Measurements from ENCODE around the gene CPSF3.
A peak's percentile ranks its signal among the peaks of the same experiment; 100 is the strongest.

CPSF3 gene

DNA sequence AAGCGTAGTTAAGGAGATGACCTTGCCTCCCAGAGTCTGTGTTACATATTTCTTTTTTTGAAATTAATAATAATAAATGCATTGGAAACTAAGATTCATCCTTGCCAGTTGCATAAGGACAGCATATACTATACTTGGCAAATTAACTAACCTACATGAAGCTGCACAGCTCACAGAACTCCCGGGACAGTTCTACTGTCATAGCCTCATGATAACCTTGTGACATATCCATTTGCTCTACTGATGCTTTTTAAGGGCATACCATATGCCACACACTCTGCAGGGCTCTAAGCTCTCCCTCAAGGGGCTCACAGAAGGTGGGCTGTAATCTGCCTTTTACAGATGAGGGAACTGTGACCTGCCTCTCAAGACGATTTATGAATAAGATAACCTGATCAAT, 3.9 kb upstream of the CPSF3 start:
- Histone ChIP-seq H3K36me3 (ENCODE audit: control insufficient read depth in 1 of 2, insufficient read depth in 2 of 2, low read length in 2 of 2) (peaks cover 0 to 8% of the 10 kb centered on the region in 2 donors), H3K9me3 (ENCODE audit: control insufficient read depth in 1 of 2, low read length in 2 of 2) (no peaks in the 10 kb centered on the region), H3K4me1 (ENCODE audit: control insufficient read depth in 1 of 2, insufficient read depth in 2 of 2, low read length in 2 of 2) (peaks cover 13 to 18% of the 10 kb centered on the region in 2 donors), H3K27ac (ENCODE audit: low read depth, low read length) (no peak overlapping the region), H3K9ac (ENCODE audit: low read depth in 1 of 2, low read length in 2 of 2) (no peak overlapping the region), H3K27me3 (ENCODE audit: control insufficient read depth in 1 of 2, insufficient read depth in 2 of 2, low read length in 2 of 2) (no peaks in the 10 kb centered on the region), H3K4me3 (ENCODE audit: low read depth in 1 of 2, low read length in 2 of 2) (no peak overlapping the region)

DNA sequence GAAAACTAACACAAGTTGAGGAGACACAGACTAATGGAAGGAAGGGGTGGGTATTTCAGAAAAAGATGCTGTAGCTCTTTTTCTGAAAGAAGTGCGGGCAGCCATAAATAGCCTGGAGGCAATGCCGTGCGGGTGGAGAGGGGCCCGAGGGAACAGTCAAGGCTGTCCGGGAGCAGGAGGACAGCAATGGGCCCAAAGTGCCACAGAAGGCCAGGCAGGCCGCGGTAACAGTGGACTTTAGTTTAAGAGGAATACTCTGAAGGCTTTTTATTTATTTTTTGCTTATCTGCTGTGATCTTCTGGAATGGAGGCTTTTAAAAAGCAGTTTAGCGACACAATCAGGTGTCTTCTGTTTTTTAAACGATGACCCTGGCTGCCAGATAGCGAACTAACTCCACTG, 3.0 kb upstream of the CPSF3 start:
- H3K9me3 ChIP-seq (ENCODE audit: control insufficient read depth in 1 of 2, low read length in 2 of 2), result no peaks in the 10 kb centered on the region
- peaks cover 0 to 8% of the 10 kb centered on the region in 2 donors for H3K36me3 ChIP-seq (ENCODE audit: control insufficient read depth in 1 of 2, insufficient read depth in 2 of 2, low read length in 2 of 2)
- no peak overlapping the region for H3K4me3 ChIP-seq (ENCODE audit: low read depth in 1 of 2, low read length in 2 of 2)
- no peaks in the 10 kb centered on the region for H3K27me3 ChIP-seq (ENCODE audit: control insufficient read depth in 1 of 2, insufficient read depth in 2 of 2, low read length in 2 of 2)
- peaks cover 19 to 24% of the 10 kb centered on the region in 2 donors for H3K4me1 ChIP-seq (ENCODE audit: control insufficient read depth in 1 of 2, insufficient read depth in 2 of 2, low read length in 2 of 2)
- no peak overlapping the region for H3K27ac ChIP-seq (ENCODE audit: low read depth, low read length)
- H3K9ac ChIP-seq (ENCODE audit: low read depth in 1 of 2, low read length in 2 of 2), result no peak overlapping the region

DNA sequence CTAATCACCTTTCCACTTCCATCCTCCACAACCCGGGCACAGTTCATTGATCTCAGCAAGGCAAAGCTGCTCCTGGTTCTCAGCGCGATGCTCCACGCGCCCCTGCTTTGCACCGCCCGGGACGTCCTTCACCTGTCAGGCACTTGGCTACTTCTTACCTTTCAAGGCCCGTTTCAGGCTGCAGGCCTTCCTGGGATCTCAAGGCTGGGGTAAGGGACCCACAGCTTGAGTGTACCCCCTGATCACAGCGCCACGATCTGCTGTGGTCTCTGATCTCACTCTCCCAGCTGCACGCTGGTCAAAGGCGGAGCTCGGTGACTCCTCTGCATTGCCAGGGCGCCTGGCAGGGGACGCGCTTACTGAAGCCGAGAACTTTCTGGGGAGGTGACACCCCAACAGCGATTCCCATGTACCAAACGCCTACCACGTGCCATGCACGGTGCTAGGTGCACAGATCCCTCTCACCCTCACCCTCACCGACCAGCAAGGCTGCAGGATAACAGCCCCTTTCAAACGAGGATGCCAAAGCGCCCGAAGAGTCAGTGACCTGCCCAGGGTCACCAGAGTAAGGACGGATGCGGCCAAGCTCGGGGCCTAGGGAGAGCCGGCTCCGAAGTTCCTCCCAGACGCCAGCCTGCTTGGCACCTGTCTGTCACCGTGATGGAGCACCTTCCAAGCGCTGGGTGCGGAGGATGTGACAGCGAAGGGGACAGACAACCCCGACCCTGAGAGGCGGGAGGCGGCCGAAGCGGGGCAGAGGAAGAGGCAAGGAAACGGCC, 944 bp upstream of the CPSF3 start:
- H3K27me3 ChIP-seq (ENCODE audit: control insufficient read depth in 1 of 2, insufficient read depth in 2 of 2, low read length in 2 of 2), result no peaks in the 10 kb centered on the region
- peak overlapping the region; percentile 88 to 97 for H3K9ac ChIP-seq (ENCODE audit: low read depth in 1 of 2, low read length in 2 of 2)
- peak overlapping the region; percentile 98 to 99 for H3K4me3 ChIP-seq (ENCODE audit: low read depth in 1 of 2, low read length in 2 of 2)
- H3K9me3 ChIP-seq (ENCODE audit: control insufficient read depth in 1 of 2, low read length in 2 of 2), result no peaks in the 10 kb centered on the region
- H3K4me1 ChIP-seq (ENCODE audit: control insufficient read depth in 1 of 2, insufficient read depth in 2 of 2, low read length in 2 of 2), result peaks cover 19 to 24% of the 10 kb centered on the region in 2 donors
- H3K27ac ChIP-seq (ENCODE audit: low read depth, low read length), result peak overlapping the region; percentile 90
- H3K36me3 ChIP-seq (ENCODE audit: control insufficient read depth in 1 of 2, insufficient read depth in 2 of 2, low read length in 2 of 2), result peaks cover 0 to 2% of the 10 kb centered on the region in 2 donors

DNA sequence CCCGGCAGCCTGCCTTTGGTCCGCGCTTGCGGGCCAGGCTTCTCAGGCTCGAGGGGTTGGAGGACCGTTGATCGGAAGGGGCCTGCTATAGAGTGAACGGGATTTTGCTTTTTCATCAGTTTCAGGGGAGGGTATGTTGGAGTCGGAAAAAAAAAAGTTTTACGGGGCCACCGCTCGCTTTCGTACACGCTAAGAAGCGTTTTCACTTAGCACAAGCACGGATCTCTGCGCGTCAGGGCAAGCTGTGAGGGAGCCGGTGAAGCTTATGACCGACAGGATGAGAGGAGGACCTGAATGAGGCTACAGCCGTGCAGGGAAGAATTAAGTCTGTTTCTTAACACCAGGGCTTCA, 443 bp downstream of the CPSF3 start:
- Histone ChIP-seq H3K9ac (ENCODE audit: low read depth in 1 of 2, low read length in 2 of 2) (peak overlapping the region; percentile 96 to 97), H3K4me1 (ENCODE audit: control insufficient read depth in 1 of 2, insufficient read depth in 2 of 2, low read length in 2 of 2) (peaks cover 19 to 24% of the 10 kb centered on the region in 2 donors), H3K27ac (ENCODE audit: low read depth, low read length) (peak overlapping the region; percentile 90), H3K27me3 (ENCODE audit: control insufficient read depth in 1 of 2, insufficient read depth in 2 of 2, low read length in 2 of 2) (no peaks in the 10 kb centered on the region), H3K4me3 (ENCODE audit: low read depth in 1 of 2, low read length in 2 of 2) (peak overlapping the region; percentile 98 to 99), H3K9me3 (ENCODE audit: control insufficient read depth in 1 of 2, low read length in 2 of 2) (no peaks in the 10 kb centered on the region), H3K36me3 (ENCODE audit: control insufficient read depth in 1 of 2, insufficient read depth in 2 of 2, low read length in 2 of 2) (peaks cover 0 to under 1% of the 10 kb centered on the region in 2 donors)

DNA sequence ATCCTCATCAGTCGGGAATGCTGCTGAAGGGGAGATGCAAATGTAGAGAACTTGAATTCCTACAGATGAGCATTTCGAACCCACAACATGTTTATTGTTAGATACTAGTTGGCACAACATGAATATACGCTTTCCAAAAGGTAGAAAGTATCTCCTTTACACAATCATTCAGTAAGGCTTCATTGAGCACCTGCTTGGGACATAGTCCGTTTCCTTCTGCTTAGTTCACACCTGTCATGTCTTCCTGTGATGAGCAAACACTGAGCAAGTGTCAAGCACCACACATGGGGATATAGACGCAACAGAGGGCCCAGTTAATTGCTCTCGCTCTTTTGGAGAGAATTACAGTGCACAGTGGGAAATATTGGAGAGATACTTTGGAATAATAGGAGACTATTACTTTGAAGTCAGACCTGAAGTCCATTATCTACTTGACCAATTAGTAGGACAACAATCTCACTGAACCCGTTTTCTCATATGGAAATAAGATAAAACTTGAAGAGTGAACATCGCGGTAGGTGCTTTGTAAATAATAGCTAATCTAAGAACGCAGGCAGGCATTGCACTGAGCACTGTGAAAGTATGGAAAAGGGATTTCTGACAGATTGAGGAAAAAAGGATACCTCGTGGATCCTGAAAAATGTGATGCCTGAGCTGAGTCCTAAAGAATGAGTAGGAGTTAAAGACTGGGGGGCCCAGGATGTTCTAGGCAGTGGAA, 1.2 kb downstream of the CPSF3 start:
- Histone ChIP-seq H3K4me3 (ENCODE audit: low read depth in 1 of 2, low read length in 2 of 2) (peak overlapping the region; percentile 98 to 99), H3K27ac (ENCODE audit: low read depth, low read length) (no peak overlapping the region), H3K9me3 (ENCODE audit: control insufficient read depth in 1 of 2, low read length in 2 of 2) (no peaks in the 10 kb centered on the region), H3K36me3 (ENCODE audit: control insufficient read depth in 1 of 2, insufficient read depth in 2 of 2, low read length in 2 of 2) (peaks cover 0 to 7% of the 10 kb centered on the region in 2 donors), H3K9ac (ENCODE audit: low read depth in 1 of 2, low read length in 2 of 2) (peak overlapping the region; percentile 96 to 97), H3K27me3 (ENCODE audit: control insufficient read depth in 1 of 2, insufficient read depth in 2 of 2, low read length in 2 of 2) (no peaks in the 10 kb centered on the region), H3K4me1 (ENCODE audit: control insufficient read depth in 1 of 2, insufficient read depth in 2 of 2, low read length in 2 of 2) (peaks cover 19 to 24% of the 10 kb centered on the region in 2 donors)

DNA sequence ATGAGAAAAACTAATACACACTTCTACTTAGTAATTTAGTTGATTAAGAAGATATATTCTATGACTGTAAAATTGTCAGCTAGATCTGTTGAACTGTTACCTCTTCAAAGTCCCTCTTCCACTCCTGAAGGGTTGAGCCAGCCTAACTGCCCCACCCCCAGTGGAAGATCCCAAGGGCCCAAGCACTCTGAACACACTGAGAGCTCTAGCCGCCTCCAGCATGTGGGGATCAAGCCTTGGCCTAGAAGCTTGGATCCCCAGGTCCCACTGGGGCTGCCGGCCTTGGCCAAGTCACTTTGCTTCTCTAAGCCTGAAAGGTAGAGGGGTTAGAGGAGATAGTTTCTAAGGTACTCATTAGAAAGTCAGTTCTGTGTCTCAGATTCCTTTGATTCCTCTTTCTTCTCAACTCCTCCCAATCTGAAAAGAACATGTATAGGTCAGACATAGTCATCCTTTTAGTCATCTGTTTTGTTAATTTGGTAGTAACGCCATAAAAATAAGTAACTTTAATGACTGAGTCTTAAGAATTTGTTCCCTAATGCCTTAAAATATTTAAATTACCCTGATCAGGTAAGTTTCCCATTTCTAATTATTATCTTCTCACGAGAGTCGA, 5.6 kb downstream of the CPSF3 start:
- Histone ChIP-seq H3K4me1 (ENCODE audit: control insufficient read depth in 1 of 2, insufficient read depth in 2 of 2, low read length in 2 of 2) (peaks cover 10 to 11% of the 10 kb centered on the region in 2 donors), H3K27ac (ENCODE audit: low read depth, low read length) (no peak overlapping the region), H3K27me3 (ENCODE audit: control insufficient read depth in 1 of 2, insufficient read depth in 2 of 2, low read length in 2 of 2) (no peaks in the 10 kb centered on the region), H3K36me3 (ENCODE audit: control insufficient read depth in 1 of 2, insufficient read depth in 2 of 2, low read length in 2 of 2) (peaks cover 21 to 45% of the 10 kb centered on the region in 2 donors), H3K4me3 (ENCODE audit: low read depth in 1 of 2, low read length in 2 of 2) (no peak overlapping the region), H3K9me3 (ENCODE audit: control insufficient read depth in 1 of 2, low read length in 2 of 2) (no peaks in the 10 kb centered on the region), H3K9ac (ENCODE audit: low read depth in 1 of 2, low read length in 2 of 2) (no peak overlapping the region)

DNA sequence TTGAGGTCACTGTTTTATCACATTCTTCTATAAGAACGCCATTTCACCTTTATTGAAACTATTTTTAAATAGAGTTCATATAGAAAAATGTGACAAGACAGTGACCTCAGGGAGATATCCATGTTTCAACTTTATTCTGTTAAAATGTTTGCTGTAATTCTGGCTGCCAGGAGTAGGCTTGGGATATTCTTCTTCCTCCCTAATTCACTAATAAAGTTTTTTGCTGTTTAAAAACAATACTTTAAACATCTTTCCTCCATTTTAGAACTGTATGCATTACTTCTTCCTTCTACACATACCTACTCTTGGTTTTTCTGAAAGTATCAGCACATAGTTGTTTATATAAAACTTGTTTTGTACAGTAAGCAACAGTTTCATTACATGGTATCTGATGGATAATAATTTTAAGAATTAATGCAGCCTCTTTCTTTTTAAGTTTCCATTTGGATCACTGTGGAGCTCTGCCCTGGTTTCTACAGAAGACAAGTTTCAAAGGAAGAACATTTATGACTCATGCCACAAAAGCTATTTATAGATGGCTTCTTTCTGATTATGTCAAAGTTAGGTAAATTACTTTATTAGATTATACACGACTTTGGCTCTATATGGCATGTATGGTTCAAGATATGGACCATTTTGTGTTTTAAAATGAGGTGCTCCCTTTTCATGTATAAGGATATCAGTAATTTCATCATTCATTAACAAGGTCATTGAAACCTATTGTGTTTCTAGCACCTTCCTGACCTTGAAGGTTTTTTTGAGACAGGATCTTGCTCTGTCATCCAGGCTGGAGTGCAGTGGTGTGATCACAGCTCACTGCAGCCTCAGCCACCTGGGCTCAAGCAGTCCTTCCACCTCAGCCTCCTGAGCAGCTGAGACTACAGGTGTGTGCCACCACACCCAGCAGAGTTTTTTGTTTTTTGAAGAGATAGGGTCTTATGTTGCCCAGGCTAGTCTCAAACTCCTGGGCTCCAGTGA, 7.2 kb downstream of the CPSF3 start:
- Histone ChIP-seq H3K36me3 (ENCODE audit: control insufficient read depth in 1 of 2, insufficient read depth in 2 of 2, low read length in 2 of 2) (peaks cover 21 to 52% of the 10 kb centered on the region in 2 donors), H3K27me3 (ENCODE audit: control insufficient read depth in 1 of 2, insufficient read depth in 2 of 2, low read length in 2 of 2) (no peaks in the 10 kb centered on the region), H3K9ac (ENCODE audit: low read depth in 1 of 2, low read length in 2 of 2) (no peak overlapping the region), H3K9me3 (ENCODE audit: control insufficient read depth in 1 of 2, low read length in 2 of 2) (no peaks in the 10 kb centered on the region), H3K27ac (ENCODE audit: low read depth, low read length) (no peak overlapping the region), H3K4me1 (ENCODE audit: control insufficient read depth in 1 of 2, insufficient read depth in 2 of 2, low read length in 2 of 2) (no peaks in the 10 kb centered on the region), H3K4me3 (ENCODE audit: low read depth in 1 of 2, low read length in 2 of 2) (no peak overlapping the region)

DNA sequence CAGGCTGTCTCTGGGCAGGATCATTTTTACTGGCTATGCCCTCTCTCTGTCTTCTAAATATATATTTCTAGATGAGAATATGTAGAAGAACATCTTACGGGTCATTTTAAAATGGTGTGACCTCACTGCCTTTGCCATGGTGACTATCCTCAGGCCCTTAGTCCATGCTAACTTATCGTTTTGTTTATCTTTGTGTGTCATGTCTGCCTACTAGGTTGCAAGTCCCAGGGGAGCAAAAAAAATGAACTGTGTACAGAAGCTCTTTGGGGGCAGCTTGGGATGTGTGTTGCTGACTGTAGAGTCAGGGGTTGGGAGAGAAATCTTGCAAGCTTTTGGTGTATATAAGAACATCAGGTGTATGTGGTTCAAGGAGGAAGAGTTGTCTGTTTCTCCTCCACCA, 11.0 kb downstream of the CPSF3 start:
- Histone ChIP-seq H3K27ac (ENCODE audit: low read depth, low read length) (no peak overlapping the region), H3K9ac (ENCODE audit: low read depth in 1 of 2, low read length in 2 of 2) (no peak overlapping the region), H3K27me3 (ENCODE audit: control insufficient read depth in 1 of 2, insufficient read depth in 2 of 2, low read length in 2 of 2) (no peaks in the 10 kb centered on the region), H3K4me1 (ENCODE audit: control insufficient read depth in 1 of 2, insufficient read depth in 2 of 2, low read length in 2 of 2) (no peaks in the 10 kb centered on the region), H3K36me3 (ENCODE audit: control insufficient read depth in 1 of 2, insufficient read depth in 2 of 2, low read length in 2 of 2) (peaks cover 36 to 64% of the 10 kb centered on the region in 2 donors), H3K4me3 (ENCODE audit: low read depth in 1 of 2, low read length in 2 of 2) (no peak overlapping the region), H3K9me3 (ENCODE audit: control insufficient read depth in 1 of 2, low read length in 2 of 2) (no peaks in the 10 kb centered on the region)

DNA sequence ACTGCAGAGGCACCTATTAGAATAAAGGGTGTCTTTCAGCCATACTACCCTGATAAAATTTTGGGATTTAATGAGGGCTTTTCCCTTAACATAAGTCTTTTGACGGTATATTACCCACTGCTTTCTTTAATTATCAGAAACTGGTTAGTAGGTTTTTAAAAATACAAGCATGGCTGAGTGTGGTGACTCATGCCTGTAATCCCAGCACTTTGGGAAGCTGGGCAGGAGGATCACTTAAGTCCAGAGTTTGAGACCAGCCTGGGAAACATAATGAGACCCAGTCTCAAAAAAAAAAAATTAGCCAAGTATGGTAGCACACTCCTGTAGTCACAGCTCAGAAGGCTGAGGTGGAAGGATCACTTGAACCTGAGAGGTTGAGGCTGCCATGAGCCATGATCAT, 16.1 kb downstream of the CPSF3 start:
- Histone ChIP-seq H3K4me1 (ENCODE audit: control insufficient read depth in 1 of 2, insufficient read depth in 2 of 2, low read length in 2 of 2) (no peaks in the 10 kb centered on the region), H3K27ac (ENCODE audit: low read depth, low read length) (no peak overlapping the region), H3K4me3 (ENCODE audit: low read depth in 1 of 2, low read length in 2 of 2) (no peak overlapping the region), H3K9ac (ENCODE audit: low read depth in 1 of 2, low read length in 2 of 2) (no peak overlapping the region), H3K27me3 (ENCODE audit: control insufficient read depth in 1 of 2, insufficient read depth in 2 of 2, low read length in 2 of 2) (no peaks in the 10 kb centered on the region), H3K9me3 (ENCODE audit: control insufficient read depth in 1 of 2, low read length in 2 of 2) (no peaks in the 10 kb centered on the region), H3K36me3 (ENCODE audit: control insufficient read depth in 1 of 2, insufficient read depth in 2 of 2, low read length in 2 of 2) (peaks cover 31 to 59% of the 10 kb centered on the region in 2 donors)
